ENCODE measurements around the gene NUP188. TPM values are rescaled to one million over a fixed set of nuclear protein-coding genes. Genes with fewer than 3 reads are reported as not detected.

Gene NUP188
- total RNA-seq, 1 donor from 2014 or later, result 63.6 TPM

DNA sequence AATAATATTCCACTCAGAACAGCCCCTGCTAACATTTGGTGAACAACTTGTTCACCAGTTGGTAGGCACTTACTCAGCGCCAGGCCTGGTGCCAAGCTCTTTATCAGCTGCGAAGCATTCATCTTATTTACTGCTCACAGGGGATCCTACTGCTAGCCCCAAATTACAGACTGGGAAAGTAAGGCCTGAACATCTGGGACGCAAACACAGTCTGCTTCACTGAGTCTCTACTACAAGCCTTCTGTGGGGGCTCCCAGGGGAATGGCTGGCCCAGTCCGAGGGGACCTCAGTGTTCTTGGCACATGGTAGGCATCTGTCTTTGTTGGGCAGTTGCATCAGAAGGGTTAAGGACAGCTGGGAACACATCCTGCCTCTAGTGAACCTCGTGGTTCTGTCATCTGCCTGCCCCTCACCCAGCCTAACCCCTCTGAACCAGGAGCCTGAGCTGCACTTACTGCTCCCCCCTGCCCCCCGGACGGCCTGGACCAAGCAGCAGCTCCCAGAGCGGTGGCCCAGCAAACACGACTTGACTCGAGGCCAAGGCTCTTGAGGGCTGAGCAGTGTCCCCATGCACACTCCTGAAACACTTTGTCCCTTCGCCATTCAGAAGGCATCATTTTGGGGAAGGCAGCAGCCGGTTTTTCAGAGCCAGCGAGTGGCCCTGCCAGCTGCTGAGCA lies 27.0 kb upstream of the NUP188 start, which contains the start of gene PHYHD1:
Gene PHYHD1 (plus strand): TSS at position 602 of the 678 bp plus-strand sequence. CDS start 1,342 bp downstream, outside the sequence.
- Mint-ChIP-seq H3K27ac (ENCODE audit: unreplicated experiment) (peak within 1 kb of the TSS; percentile 93), H3K4me1 (ENCODE audit: low read depth, unreplicated experiment) (peaks cover 15% of the 10 kb centered on the region), H3K9me3 (ENCODE audit: unreplicated experiment) (peaks cover 7% of the 10 kb centered on the region), H3K27me3 (ENCODE audit: unreplicated experiment) (peaks cover 14% of the 10 kb centered on the region), H3K36me3 (ENCODE audit: unreplicated experiment) (no peaks in the 10 kb centered on the region), H3K4me3 (ENCODE audit: unreplicated experiment) (peak within 1 kb of the TSS; percentile 71)
- DNase-seq, result peak; percentile 67
- TF ChIP-seq, protein P1, sequence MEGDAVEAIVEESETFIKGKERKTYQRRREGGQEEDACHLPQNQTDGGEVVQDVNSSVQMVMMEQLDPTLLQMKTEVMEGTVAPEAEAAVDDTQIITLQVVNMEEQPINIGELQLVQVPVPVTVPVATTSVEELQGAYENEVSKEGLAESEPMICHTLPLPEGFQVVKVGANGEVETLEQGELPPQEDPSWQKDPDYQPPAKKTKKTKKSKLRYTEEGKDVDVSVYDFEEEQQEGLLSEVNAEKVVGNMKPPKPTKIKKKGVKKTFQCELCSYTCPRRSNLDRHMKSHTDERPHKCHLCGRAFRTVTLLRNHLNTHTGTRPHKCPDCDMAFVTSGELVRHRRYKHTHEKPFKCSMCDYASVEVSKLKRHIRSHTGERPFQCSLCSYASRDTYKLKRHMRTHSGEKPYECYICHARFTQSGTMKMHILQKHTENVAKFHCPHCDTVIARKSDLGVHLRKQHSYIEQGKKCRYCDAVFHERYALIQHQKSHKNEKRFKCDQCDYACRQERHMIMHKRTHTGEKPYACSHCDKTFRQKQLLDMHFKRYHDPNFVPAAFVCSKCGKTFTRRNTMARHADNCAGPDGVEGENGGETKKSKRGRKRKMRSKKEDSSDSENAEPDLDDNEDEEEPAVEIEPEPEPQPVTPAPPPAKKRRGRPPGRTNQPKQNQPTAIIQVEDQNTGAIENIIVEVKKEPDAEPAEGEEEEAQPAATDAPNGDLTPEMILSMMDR (IDR thresholded peaks at IDR 0.05; ENCODE audit: partially characterized antibody, unreplicated experiment), result no peak

GRCh38 chr9:128921881-128922763 lies 25.4 kb upstream of the NUP188 start:
- Mint-ChIP-seq H3K4me1 (ENCODE audit: low read depth, unreplicated experiment) (peaks cover 15% of the 10 kb centered on the region), H3K27me3 (ENCODE audit: unreplicated experiment) (peaks cover 11% of the 10 kb centered on the region), H3K27ac (ENCODE audit: unreplicated experiment) (peak overlapping the region; percentile 93), H3K4me3 (ENCODE audit: unreplicated experiment) (peak overlapping the region; percentile 71), H3K9me3 (ENCODE audit: unreplicated experiment) (peaks cover 6% of the 10 kb centered on the region), H3K36me3 (ENCODE audit: unreplicated experiment) (no peaks in the 10 kb centered on the region)
- TF ChIP-seq, protein P1 (IDR thresholded peaks at IDR 0.05; ENCODE audit: partially characterized antibody, unreplicated experiment), result no peak
- DNase-seq, result peak; percentile 62

GRCh38 chr9:128923493-128923883 lies 24.0 kb upstream of the NUP188 start:
- peaks cover 17% of the 10 kb centered on the region for H3K4me1 Mint-ChIP-seq (ENCODE audit: low read depth, unreplicated experiment)
- peak overlapping the region; percentile 38 for H3K27ac Mint-ChIP-seq (ENCODE audit: unreplicated experiment)
- peaks cover 12% of the 10 kb centered on the region for H3K27me3 Mint-ChIP-seq (ENCODE audit: unreplicated experiment)
- H3K4me3 Mint-ChIP-seq (ENCODE audit: unreplicated experiment), result no peak overlapping the region
- TF ChIP-seq, protein P1 (IDR thresholded peaks at IDR 0.05; ENCODE audit: partially characterized antibody, unreplicated experiment), result no peak
- H3K9me3 Mint-ChIP-seq (ENCODE audit: unreplicated experiment), result peaks cover 6% of the 10 kb centered on the region
- H3K36me3 Mint-ChIP-seq (ENCODE audit: unreplicated experiment), result no peaks in the 10 kb centered on the region
- no peak for DNase-seq

DNA sequence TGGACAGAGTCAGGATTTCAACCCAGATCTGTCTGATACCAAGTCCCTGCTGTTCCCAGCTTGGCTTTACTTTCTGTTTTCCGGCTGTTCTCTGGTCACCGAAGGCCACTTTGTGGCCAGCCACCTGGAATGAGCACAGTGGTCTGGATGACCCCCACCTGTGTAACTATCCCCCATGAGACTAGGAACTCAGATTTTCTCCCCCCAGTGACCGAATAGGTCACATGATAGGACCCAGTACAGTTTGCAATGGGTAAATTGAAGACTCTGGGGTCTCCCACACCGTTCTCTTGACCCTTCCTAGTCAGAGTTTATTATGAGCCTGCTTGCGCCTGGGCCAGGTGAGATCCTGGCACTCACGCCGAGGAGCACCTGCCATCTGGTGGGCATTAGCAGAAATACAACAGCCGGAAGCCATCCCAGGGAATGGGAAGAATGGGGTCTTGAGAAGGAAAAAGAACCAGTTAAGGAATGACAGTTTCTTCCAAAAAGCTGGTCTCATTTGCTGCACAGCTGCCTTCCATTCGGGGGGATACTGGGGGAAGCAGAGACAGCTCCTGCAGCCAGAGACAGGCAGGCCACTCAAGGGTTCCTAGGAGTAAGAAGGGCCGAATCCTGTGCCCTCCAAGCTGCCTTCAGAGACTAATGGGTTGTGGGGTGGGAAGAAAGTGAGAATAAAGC lies 19.6 kb upstream of the NUP188 start:
- Mint-ChIP-seq H3K27ac (ENCODE audit: unreplicated experiment) (peak overlapping the region; percentile 73), H3K36me3 (ENCODE audit: unreplicated experiment) (no peaks in the 10 kb centered on the region), H3K4me1 (ENCODE audit: low read depth, unreplicated experiment) (peaks cover 2% of the 10 kb centered on the region), H3K4me3 (ENCODE audit: unreplicated experiment) (peak overlapping the region; percentile 20), H3K9me3 (ENCODE audit: unreplicated experiment) (no peaks in the 10 kb centered on the region), H3K27me3 (ENCODE audit: unreplicated experiment) (peaks cover 4% of the 10 kb centered on the region)
- TF ChIP-seq, protein P1 (IDR thresholded peaks at IDR 0.05; ENCODE audit: partially characterized antibody, unreplicated experiment), result peak; percentile 79
- DNase-seq, result peak; percentile 68

Data from glutamatergic neuron (in vitro differentiated cells).